NT2/D1 (cell line): ENCODE data around the gene RNF223.

Experiments
- DNase-seq: peaks from one replicate; pipeline ENCODE4 v3.0.0-alpha.2; 2011; ENCODE audit warnings: low read depth, low spot score
- H3K27me3 ChIP-seq: 2 replicates; pipeline ENCODE4 v1.6.0; 2011; ENCODE audit warnings: mild to moderate bottlenecking; ENCODE audit not compliant: insufficient read length, insufficient read depth
- H3K36me3 ChIP-seq: 2 replicates; pipeline ENCODE4 v1.6.1; 2011; ENCODE audit warnings: mild to moderate bottlenecking, low read length, mixed read lengths; ENCODE audit not compliant: insufficient read depth, insufficient read length
- H3K4me1 ChIP-seq: 2 replicates; pipeline ENCODE4 v1.5.1; 2011; ENCODE audit not compliant: insufficient read depth, insufficient read length
- H3K4me3 ChIP-seq: 2 replicates; pipeline ENCODE4 v1.5.1; 2011; ENCODE audit warnings: low read depth; ENCODE audit not compliant: insufficient read length
- H3K9ac ChIP-seq: 2 replicates; pipeline ENCODE4 v1.6.0; 2011; ENCODE audit warnings: low read depth; ENCODE audit not compliant: insufficient read length
- H3K9me3 ChIP-seq: 2 replicates; pipeline ENCODE4 v1.5.1; 2011; ENCODE audit warnings: mild to moderate bottlenecking, low read length; ENCODE audit not compliant: insufficient read depth
- SUZ12 ChIP-seq: IDR thresholded peaks from 2 replicates; pipeline ENCODE4 v1.6.1; 2011; ENCODE audit not compliant: insufficient read length, insufficient read depth; ENCODE audit errors: extremely low read depth
- YY1 ChIP-seq: IDR thresholded peaks from 2 replicates; pipeline ENCODE4 v1.6.1; 2011; ENCODE audit not compliant: insufficient read length, insufficient read depth
- ZNF274 ChIP-seq: IDR thresholded peaks from 2 replicates; pipeline ENCODE4 v1.6.1; 2011; ENCODE audit warnings: mild to moderate bottlenecking, low read depth, low read length

The RNF223 gene

GRCh38 chr1:1115136-1115785 lies 41.2 kb upstream of the RNF223 start:
- Histone ChIP-seq H3K9me3 (peaks cover 5% of the 10 kb centered on the region; the same call in 1 of the 2 replicates), H3K4me3 (peak overlapping the region; percentile 63), H3K36me3 (peaks cover 24% of the 10 kb centered on the region), H3K27me3 (peaks cover 27% of the 10 kb centered on the region), H3K4me1 (peaks cover 4% of the 10 kb centered on the region), H3K9ac (peak overlapping the region; percentile 56)
- no peak for DNase-seq
- TF ChIP-seq YY1 (no peak), ZNF274 (no peak), SUZ12 (no peak)

GRCh38 chr1:1114431-1114830 lies 40.3 kb upstream of the RNF223 start:
- peaks cover 27% of the 10 kb centered on the region for H3K27me3 ChIP-seq
- H3K4me3 ChIP-seq, result no peak overlapping the region
- H3K9ac ChIP-seq, result peak overlapping the region; percentile 56
- H3K9me3 ChIP-seq, result peaks cover 5% of the 10 kb centered on the region; the same call in 1 of the 2 replicates
- peaks cover 24% of the 10 kb centered on the region for H3K36me3 ChIP-seq
- TF ChIP-seq SUZ12, result no peak
- no peak for TF ChIP-seq ZNF274
- TF ChIP-seq YY1, result no peak
- H3K4me1 ChIP-seq, result peaks cover 4% of the 10 kb centered on the region
- DNase-seq, result no peak

GRCh38 chr1:1112237-1112985 lies 38.3 kb upstream of the RNF223 start:
- peaks cover 7% of the 10 kb centered on the region; the same call in 1 of the 2 replicates for H3K9me3 ChIP-seq

GRCh38 chr1:1111516-1112236 lies 37.6 kb upstream of the RNF223 start:
- DNase-seq, result no peak
- no peak overlapping the region for H3K9ac ChIP-seq
- TF ChIP-seq ZNF274, result no peak
- no peak for TF ChIP-seq YY1
- TF ChIP-seq SUZ12, result no peak
- H3K27me3 ChIP-seq, result peaks cover 2% of the 10 kb centered on the region
- H3K4me1 ChIP-seq, result peaks cover 4% of the 10 kb centered on the region
- H3K4me3 ChIP-seq, result no peak overlapping the region
- H3K9me3 ChIP-seq, result peaks cover 14% of the 10 kb centered on the region; the same call in 1 of the 2 replicates
- peaks cover 24% of the 10 kb centered on the region for H3K36me3 ChIP-seq

More at GRCh38 chr1:1112237-1112985, 38.3 kb upstream of the RNF223 start:
- no peak for DNase-seq
- peaks cover 24% of the 10 kb centered on the region for H3K36me3 ChIP-seq
- peaks cover 4% of the 10 kb centered on the region for H3K4me1 ChIP-seq
- H3K9ac ChIP-seq, result no peak overlapping the region
- H3K4me3 ChIP-seq, result no peak overlapping the region
- TF ChIP-seq SUZ12 (no peak), ZNF274 (no peak), YY1 (no peak)
- peaks cover 8% of the 10 kb centered on the region for H3K27me3 ChIP-seq

- Histone ChIP-seq H3K36me3 (peaks cover 24% of the 10 kb centered on the region), H3K4me1 (peaks cover 4% of the 10 kb centered on the region), H3K9me3 (peaks cover 24% of the 10 kb centered on the region), H3K27me3 (no peaks in the 10 kb centered on the region), H3K9ac (no peak overlapping the region), H3K4me3 (no peak overlapping the region)
- TF ChIP-seq ZNF274, result no peak
- TF ChIP-seq SUZ12, result no peak
- DNase-seq, result no peak
These were observed 36.5 kb upstream of the RNF223 start for GRCh38 chr1:1110561-1110971.

GRCh38 chr1:1109743-1110142 lies 35.6 kb upstream of the RNF223 start:
- DNase-seq, result no peak
- H3K27me3 ChIP-seq, result no peaks in the 10 kb centered on the region
- peaks cover 4% of the 10 kb centered on the region for H3K4me1 ChIP-seq
- no peak overlapping the region for H3K4me3 ChIP-seq
- H3K9me3 ChIP-seq, result peaks cover 32% of the 10 kb centered on the region
- H3K9ac ChIP-seq, result no peak overlapping the region
- H3K36me3 ChIP-seq, result peaks cover 24% of the 10 kb centered on the region
- TF ChIP-seq YY1 (no peak), ZNF274 (no peak), SUZ12 (no peak)
